Ovary (tissue), 10 donors: ENCODE results near the gene AKT1S1. TPM values are rescaled to one million over a fixed set of nuclear protein-coding genes. Genes with fewer than 3 reads are reported as not detected.
"Not testable (repeated sequence)": the region's sequence is repeated elsewhere in the genome, so short reads cannot be mapped to it uniquely, and the experiment has no call there.

Source experiments
- DNase-seq, 5 donors: peaks; one replicate each; pipeline ENCODE4 v3.0.0-alpha.2; 2019 to 2020
- H3K27ac ChIP-seq, 2 donors: fragments of 200-600 bp; one replicate each; pipeline versions ENCODE4 v1.5.1 to v1.8.0; 2019 to 2022
- H3K27me3 ChIP-seq: fragments of 200-600 bp; one replicate; pipeline ENCODE4 v1.8.0; 2022
- H3K36me3 ChIP-seq: fragments of 200-600 bp; sonication (generic); one replicate; pipeline ENCODE4 v1.5.1; 2019
- H3K4me1 ChIP-seq: one replicate; pipeline ENCODE4 v1.8.1; 2013; ENCODE audit warnings: mild to moderate bottlenecking, moderate library complexity; ENCODE audit not compliant: insufficient read depth
- H3K4me3 ChIP-seq: fragments of 200-600 bp; sonication (generic); one replicate; pipeline ENCODE4 v1.5.1; 2017
- H3K9me3 ChIP-seq, 2 donors: fragments of 200-600 bp in 1 of 2; sonication (generic) in 1 of 2; one replicate each; pipeline versions ENCODE4 v1.5.1 to v1.8.1; 2013 to 2019; ENCODE audit warnings: mild to moderate bottlenecking in 1 of 2, moderate library complexity in 1 of 2
- CTCF ChIP-seq, 3 donors: fragments of 450-650 bp in 2 of 3; fragments of 200-600 bp in 1 of 3; IDR thresholded peaks; one replicate each; pipeline versions ENCODE4 v1.5.1 to v1.8.0; 2016 to 2022; ENCODE audit warnings: antibody characterized with exemption in 3 of 3, mild to moderate bottlenecking in 1 of 3
- EP300 ChIP-seq: sonication (generic); formaldehyde crosslinking; IDR thresholded peaks from one replicate; pipeline ENCODE4 v1.6.1; 2017; ENCODE audit warnings: antibody characterized with exemption
- POLR2A ChIP-seq: fragments of 450-650 bp; IDR thresholded peaks from one replicate; pipeline ENCODE4 v1.6.1; 2017; ENCODE audit warnings: antibody characterized with exemption, mild to moderate bottlenecking, moderate library complexity
- WGBS, 3 donors: extraction: QIAGEN DNeasy Blood & Tissue Kit in 1 of 3; methylation state at CpG; one replicate each; pipeline versions ENCODE4 v1.1.5 to v1.1.7; 2013 to 2017; 5-methylcytosine and 5-hydroxymethylcytosine counted together
- intact Hi-C, 4 donors: fragments of 100-400 bp; cut with DNase I; formaldehyde crosslinking; loops; one replicate each; pipeline versions ENCODE4 v1.11.0 to v1.15.1; 2022 to 2023
- long read RNA-seq, 3 donors: library from polyadenylated mRNA in 2 of 3; unstranded in 2 of 3; transcript quantifications; one replicate each; pipeline ENCODE4 v2.0.0 and lab custom pipeline, GENCODE V29; 2021 to 2026
- polyA plus RNA-seq, 2 donors: library from polyadenylated mRNA; stranded (reverse); fragments of 200-250 nt in 1 of 2; fragments of 350-450 nt in 1 of 2; fragmentation: Illumina TruSeq in 1 of 2; extraction: RNeasy Lipid Tissue Mini Kit (QIAGEN cat#74804) in 1 of 2; gene quantifications; one replicate each; pipeline ENCODE4 v1.2.3, GENCODE V29; 2013 to 2014
- total RNA-seq, 7 donors: library from RNA; depleted of rRNA in 2 of 7; stranded (reverse); fragments of >200 nt in 2 of 7; fragmentation: NEBNext Ultra II Directional in 3 of 7; extraction: Animal tissue kit (Norgen Biotek cat#: 25700) in 3 of 7; gene quantifications; one replicate each; pipeline versions ENCODE4 v1.1.0 to v1.2.4, GENCODE V29; 2016 to 2023
- donor health status: DM: no; HTN: no; CAD: no; lungs with moderate emphysema.
- donor health status: DM: no; HTN: no; CAD: no.
- donor health status: Bipolar disorder and iron deficiency.
- donor health status: DM: yes; HTN: yes; CAD: no.
- donor health status: DM: no; HTN: no; CAD: no.
- donor health status: DM: yes; HTN: yes; CAD: no.

The AKT1S1 gene
- total RNA-seq, result 10 to 100 TPM; 10.6 to 45.3 (median 30.0) TPM
- 10 to 100 TPM; 24.3 to 34.8 TPM for polyA plus RNA-seq
- long read RNA-seq, donor 1, partial matches to known transcripts, result 0 of 1 reads
- long read RNA-seq, donor 1, other reads (novel, unspliced or antisense), result 0 of 1 reads
- long read RNA-seq, donor 2, transcript AKT1S1-207 (5 exons, 3,075 nt), result major isoform, 6 of 11 reads
- long read RNA-seq, donor 2, partial matches to known transcripts, result 0 of 11 reads
- long read RNA-seq, donor 2, other reads (novel, unspliced or antisense), result 0 of 11 reads
- long read RNA-seq, donor 3, transcript AKT1S1-207 (5 exons, 3,075 nt), result major isoform, 7 of 12 reads
- long read RNA-seq, donor 3, partial matches to known transcripts, result 0 of 12 reads
- long read RNA-seq, donor 3, other reads (novel, unspliced or antisense), result 4 of 12 reads

DNA sequence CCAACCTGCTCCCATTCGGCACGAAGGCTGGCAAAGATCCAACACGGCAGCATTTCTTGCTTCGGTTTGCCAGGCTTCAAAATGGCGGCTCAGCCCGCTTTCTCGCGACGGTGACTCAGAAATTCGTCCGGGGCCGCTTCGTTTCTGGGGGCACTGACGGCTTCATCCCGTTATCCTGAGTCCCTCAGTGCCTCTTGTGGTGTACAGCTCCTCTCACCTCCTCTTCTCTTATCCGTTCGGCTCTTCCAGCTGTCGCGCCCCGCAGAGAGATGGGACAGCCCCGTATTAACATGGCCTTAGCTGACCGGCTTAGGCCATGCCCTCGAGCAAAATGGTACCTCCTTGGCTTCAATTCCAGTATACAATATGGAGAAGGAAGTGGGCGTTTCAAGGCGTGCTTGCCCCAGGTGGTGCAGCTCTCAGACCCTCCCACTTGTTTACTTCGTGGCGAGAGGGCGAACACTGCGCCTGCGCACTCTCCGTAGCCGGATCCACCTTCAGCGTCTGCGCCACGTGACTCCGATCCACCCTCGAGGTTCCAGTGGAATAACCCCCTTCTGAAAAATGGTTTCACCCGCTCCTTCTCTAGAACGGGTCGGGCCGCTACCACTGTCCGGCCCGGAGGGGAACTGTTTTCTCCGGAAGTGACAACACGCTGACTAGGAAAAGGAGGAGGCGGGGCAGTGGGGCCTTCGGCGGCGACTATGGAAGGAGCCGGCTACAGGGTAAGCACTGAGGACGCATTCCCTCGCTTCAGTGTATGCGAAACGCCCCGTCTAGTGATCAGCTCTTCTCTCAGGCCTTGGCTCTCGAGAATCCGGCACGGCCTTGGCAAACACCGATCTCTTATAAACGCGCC is at the start of gene AKT1S1, which contains the start of gene TBC1D17:
TSS of gene AKT1S1 (minus strand) at position 336 of the 859 bp plus-strand sequence. CDS start 4,060 bp downstream, outside the sequence.
TSS of gene TBC1D17 (plus strand) at position 683 of the 859 bp plus-strand sequence. CDS start at position 705, 22 bp downstream.
- intact Hi-C loops, result no loop called here
- no peaks in the 10 kb centered on the region for H3K36me3 ChIP-seq
- H3K27ac ChIP-seq, result peak within 1 kb of the TSS; percentile 97 to 99
- peak; percentile 99 to 100 (median 99) for DNase-seq
- peak within 1 kb of the TSS; percentile 85 for H3K4me3 ChIP-seq
- H3K4me1 ChIP-seq, result no peaks in the 10 kb centered on the region
- WGBS, 3 donors, result 0 to 1% (median 0%) methylated on average over 60 to 61 of the region's 61 CpGs
- no peaks in the 10 kb centered on the region for H3K9me3 ChIP-seq
- no peaks in the 10 kb centered on the region for H3K27me3 ChIP-seq
- TF ChIP-seq POLR2A (peak; percentile 96), EP300 (no peak), CTCF (IDR thresholded peaks at IDR 0.05) (no peak)

GRCh38 chr19:49926515-49926914 is 49.4 kb upstream of the AKT1S1 start:
- WGBS, 3 donors, result 88 to 93% (median 90%) methylated on average over 10 of the region's 10 CpGs
- no peaks in the 10 kb centered on the region for H3K36me3 ChIP-seq
- DNase-seq, result no peak
- H3K9me3 ChIP-seq, result no peaks in the 10 kb centered on the region
- no peaks in the 10 kb centered on the region for H3K27me3 ChIP-seq
- H3K27ac ChIP-seq, result no peak overlapping the region
- H3K4me1 ChIP-seq, result peaks cover 10% of the 10 kb centered on the region
- TF ChIP-seq EP300 (no peak), CTCF (IDR thresholded peaks at IDR 0.05) (no peak), POLR2A (no peak)
- no peak overlapping the region for H3K4me3 ChIP-seq
- intact Hi-C loops, result no loop called here

- no peaks in the 10 kb centered on the region for H3K36me3 ChIP-seq
- H3K4me3 ChIP-seq, result no peak overlapping the region
- H3K27me3 ChIP-seq, result no peaks in the 10 kb centered on the region
- H3K27ac ChIP-seq, result no peak overlapping the region
- intact Hi-C loops, result no loop called here
- 85 to 93% (median 88%) methylated on average over 5 of the region's 5 CpGs for WGBS, 3 donors
- peaks cover 10% of the 10 kb centered on the region for H3K4me1 ChIP-seq
- no peak for DNase-seq
- no peaks in the 10 kb centered on the region for H3K9me3 ChIP-seq
- TF ChIP-seq POLR2A (no peak), EP300 (no peak), CTCF (IDR thresholded peaks at IDR 0.05) (no peak)
Observed at GRCh38 chr19:49925486-49925885, 48.3 kb upstream of the AKT1S1 start.

GRCh38 chr19:49924881-49925210 is 47.7 kb upstream of the AKT1S1 start:
- H3K9me3 ChIP-seq, H3K4me3 ChIP-seq, DNase-seq, H3K27ac ChIP-seq, H3K27me3 ChIP-seq, H3K4me1 ChIP-seq, intact Hi-C loops, H3K36me3 ChIP-seq: not testable (repeated sequence)
- 90 to 95% (median 95%) methylated on average over 13 of the region's 13 CpGs for WGBS, 3 donors
